Myocyte (in vitro differentiated cells): Measurements from ENCODE around the gene NPEPL1. TPM values are rescaled to one million over a fixed set of nuclear protein-coding genes. Genes with fewer than 3 reads are reported as not detected.

Source experiments
- DNase-seq: peaks from one replicate; pipeline ENCODE4 v3.0.0-alpha.2; 2012; ENCODE audit warnings: low read depth
- total RNA-seq: library from RNA; depleted of rRNA; stranded (reverse); fragments of >200 nt; gene quantifications from 2 replicates; pipeline ENCODE4 v1.2.3, GENCODE V29; 2014

NPEPL1 gene
- total RNA-seq, 1 donor from 2014 or later: 26.1 TPM

DNA sequence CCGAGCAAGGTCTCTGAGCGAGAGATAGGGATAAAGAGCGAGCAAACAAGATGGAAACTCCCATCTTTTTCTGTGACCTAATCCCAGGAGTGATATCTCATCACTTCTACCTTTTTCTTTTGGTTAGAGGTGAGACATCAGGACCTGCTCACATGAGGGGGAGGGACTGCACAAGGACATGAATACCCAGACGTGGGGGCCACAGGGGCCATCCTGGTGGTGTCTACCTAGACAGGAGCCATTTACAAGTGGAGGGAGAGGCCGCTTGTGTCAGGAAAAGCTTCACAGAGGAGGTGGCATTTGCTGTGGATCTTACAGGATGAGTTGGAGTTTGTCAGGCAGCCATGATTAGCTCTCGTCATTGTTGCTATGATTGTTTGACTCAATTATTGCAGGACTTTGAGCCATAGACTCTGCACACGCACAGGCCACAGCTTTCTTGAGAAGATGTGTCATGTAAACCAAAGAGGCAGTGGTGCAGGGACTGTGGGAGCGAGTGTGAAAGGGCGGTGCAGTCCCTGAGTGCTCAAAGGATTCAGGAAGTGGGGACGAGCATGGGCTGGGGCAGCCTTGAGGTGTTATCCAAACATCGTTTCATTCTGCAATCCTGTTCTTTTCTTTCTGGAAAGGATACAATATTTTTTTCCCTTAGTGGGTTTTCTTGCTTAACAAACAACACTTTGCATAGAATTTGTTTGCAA, 7.7 kb downstream of the NPEPL1 start:
- DNase-seq: no peak

DNA sequence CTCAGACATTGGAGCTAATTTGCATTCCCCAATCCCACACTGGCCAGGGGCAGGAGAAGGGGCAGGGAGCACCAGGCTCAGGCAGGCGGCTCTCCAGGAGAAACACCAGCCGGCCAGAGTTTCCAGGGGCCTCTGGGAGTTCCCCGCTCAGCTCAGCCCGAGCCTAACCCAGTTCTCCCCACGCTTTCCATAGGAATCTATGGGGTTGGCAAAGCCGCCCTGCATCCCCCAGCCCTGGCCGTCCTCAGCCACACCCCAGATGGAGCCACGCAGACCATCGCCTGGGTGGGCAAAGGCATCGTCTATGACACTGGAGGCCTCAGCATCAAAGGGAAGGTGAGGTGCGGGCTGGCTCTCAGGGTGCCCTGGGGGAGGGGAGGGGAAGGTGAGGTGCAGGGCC, 8.2 kb downstream of the NPEPL1 start:
- no peak for DNase-seq

DNA sequence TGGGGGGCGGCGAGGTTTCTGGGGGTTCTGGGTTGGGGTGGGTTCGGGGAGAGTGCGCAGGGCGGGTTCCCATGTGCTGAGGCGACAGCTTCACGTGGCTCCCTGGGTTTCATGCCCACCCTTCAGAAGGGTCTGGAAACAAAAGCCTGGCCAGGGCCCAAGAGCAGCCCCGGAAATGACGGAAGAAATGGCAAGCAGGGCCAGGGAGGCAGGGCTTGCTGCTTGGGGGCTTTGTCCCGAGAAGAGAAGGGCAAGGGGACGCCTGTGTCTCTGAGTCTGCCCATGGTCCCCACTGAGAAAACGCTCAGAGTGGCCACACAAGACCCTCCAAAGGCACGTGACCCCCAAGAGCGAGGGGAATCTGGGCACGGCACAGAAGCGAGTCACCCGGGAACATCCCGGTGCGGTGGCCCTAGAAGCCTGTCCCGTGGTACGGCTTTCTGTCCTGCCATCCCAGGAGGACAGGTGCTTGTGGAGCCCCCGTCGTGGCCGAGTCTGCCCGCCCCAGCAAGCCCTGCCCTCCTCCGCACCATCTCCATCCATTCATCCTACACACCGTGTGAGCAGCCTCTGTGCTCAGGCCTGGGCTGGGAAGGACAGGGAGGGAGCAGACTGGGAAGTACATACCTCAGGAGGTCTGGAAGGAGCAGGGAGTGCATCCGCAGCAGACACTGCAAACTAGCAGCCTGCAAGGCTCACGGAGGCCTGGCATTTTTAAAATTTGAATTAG, 9.0 kb downstream of the NPEPL1 start:
- no peak for DNase-seq

GRCh38 chr20:58702161-58702510, 9.5 kb downstream of the NPEPL1 start:
- DNase-seq: no peak

GRCh38 chr20:58702859-58703648, 10.5 kb downstream of the NPEPL1 start:
- no peak for DNase-seq

- DNase-seq: no peak
Measured at GRCh38 chr20:58703765-58704371, 11.3 kb downstream of the NPEPL1 start.

DNA sequence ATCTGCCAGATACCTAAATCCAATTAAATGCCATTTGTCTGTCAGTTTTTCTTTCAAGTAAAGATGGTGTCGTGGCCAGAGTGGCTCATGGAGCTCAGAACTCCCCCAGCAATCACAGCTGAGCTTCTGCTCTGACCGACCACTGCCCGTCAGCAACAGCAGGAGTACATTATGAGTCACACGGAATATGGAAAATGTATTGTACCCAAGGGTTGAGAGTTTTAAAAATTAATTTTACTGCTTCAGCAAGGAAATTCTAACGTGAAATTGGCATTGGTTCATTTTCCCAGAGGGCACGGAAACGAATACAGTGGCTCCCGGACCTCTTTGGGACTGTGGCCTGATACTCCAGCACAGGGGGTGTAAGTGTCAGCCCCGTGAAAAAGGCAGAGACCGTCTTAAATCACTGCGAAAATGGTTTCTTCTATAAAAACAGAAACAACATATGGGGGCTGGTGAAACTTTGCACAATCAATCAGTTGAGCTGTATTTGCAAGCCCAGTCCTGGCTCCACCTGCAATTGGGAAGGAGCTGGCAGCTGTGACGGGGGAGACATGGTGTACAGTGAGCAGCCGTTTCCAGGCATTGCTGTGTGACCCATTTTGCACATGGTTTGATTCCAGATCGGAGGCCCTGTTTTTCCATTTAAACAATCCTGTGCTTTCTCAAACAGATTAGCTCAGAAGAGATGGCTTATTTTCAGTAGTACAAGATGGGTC, 12.8 kb downstream of the NPEPL1 start:
- DNase-seq: peak; percentile 19

- no peak for DNase-seq
Measured at GRCh38 chr20:58706150-58706892, 13.7 kb downstream of the NPEPL1 start.

DNA sequence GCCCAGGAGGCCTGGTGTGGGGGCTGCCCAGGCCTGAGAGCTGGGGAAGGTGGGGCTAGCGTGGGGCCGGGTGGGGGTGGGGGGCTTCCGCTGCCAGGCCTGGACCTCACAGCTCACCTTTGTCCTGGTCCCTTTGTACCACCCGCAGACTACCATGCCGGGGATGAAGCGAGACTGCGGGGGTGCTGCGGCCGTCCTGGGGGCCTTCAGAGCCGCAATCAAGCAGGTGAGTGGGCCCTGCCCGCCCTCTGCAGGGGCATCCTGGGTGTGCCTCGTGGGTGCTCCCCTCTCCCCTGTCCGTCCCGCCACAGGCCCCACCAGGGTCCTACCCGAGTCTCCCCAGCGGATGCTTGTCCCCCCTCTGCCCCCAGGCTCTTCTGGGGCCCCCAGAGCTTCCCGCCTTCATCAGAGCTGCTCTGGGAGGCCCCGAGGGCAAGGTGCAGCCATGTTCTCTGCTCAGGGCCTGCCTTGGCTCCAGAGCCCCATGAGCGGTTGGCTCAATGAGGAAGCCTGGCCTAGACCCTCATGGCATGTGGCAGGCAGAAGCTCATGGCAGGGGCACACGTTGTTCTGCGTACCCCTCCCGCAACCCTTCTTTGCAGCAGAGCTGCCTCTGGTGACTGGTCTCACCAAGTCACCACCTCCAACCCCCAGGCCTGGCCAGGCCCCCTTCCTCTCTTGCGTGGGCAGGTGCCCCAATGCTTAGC, 14.5 kb downstream of the NPEPL1 start:
- DNase-seq: no peak

DNA sequence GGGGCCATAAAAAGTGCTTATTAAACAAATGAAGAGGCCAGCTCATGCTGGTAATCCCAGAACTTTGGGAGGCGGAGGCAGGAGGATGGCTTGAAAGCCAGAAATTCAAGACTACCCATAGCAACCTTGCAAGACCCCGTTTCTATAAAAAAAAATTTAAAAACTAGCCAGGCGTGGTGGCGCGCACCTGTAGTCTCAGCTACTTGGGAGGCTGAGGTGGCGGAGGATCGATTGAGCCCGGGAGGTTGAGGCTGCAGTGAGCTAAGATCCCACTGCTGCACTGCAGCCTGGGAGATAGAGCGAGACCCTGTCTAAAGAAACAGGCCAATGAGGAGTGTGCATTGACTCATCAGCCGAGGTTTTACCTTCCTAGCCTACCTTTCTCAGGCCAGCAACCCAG, 15.2 kb downstream of the NPEPL1 start:
- no peak for DNase-seq

DNA sequence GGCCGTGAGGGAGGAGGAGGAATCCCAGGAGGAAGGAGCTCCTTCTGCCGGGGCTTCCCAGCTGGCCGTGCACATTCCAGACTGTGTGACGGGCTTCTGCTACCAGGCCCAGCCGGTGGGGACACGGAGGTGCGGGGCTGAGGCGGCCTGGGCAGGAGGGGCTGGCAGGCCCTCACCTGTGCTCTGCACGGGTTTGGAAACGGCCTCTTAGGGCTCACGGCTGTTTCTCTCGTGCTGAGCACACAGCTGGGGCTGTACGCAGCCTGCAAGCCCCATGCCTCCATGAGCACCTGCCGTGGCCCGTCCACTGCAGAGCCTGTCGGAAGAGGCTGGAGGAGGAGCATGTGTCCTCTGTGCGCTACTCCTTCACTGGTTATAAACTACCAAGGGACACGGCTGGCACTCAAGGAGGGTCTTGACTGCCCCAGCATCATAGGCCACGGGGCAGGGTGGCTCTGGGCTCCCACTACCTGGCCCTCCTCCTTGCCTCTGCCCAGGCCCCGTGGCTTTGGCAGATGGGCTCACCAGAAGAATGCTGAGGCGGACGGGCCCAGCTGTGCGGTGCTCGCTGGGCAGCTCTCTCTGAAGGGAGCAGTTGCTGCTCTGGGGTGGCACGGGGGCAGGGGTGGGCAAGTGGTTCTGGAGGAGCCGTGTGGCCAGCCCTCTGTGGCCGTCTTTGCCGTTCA, 15.8 kb downstream of the NPEPL1 start:
- peak; percentile 72 for DNase-seq

DNA sequence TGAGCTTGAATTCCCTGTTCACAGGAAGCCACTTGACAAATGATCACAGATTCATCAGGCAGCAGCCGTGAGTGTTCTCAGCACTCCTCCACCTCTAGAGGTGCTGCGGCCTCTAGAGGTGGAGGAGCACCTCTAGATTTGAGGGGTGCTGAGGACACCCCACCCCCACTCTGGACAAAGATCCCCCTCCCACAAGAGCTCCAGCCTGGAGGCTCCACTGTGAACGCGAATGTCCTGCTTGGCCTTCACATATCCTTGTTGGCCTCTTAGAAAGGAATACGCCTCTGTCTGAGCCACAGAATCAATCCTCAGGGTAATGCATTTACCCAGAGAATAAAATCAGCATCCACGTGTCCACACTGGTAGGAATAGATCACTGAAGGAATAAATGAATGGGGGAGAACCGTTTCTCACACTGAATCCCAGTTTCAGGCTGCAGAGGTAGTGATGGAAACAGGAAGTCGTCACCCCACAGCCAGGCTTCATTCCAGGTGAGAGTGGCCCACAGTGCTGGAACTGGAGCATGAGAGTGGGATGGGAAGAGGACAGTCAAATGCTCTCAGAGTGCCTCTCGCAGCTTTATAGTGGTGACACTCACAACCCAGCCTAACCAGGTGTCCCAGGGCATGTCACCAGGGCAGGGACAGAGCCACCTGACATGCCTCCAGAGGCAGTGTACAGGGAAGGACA, 16.6 kb downstream of the NPEPL1 start:
- DNase-seq: no peak

DNA sequence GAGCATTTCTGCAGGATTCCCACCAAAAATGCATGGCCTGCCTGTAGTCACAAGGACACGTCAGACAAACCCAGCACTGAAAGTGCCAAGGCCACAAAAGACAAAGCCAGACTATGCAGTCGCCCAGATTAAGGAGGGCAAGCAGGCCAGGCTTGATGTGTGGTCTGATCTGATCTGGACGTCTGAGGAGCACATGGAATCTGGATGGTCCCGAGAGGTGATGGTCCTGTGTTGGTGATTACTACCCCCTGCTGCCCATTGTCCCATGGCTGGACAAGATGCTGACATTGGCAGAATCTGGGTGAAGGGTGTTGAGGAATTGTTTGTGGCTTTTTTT, 17.1 kb downstream of the NPEPL1 start:
- DNase-seq: no peak

GRCh38 chr20:58710481-58711265, 18.1 kb downstream of the NPEPL1 start:
- DNase-seq: no peak

GRCh38 chr20:58711266-58712051, 18.9 kb downstream of the NPEPL1 start:
- DNase-seq: no peak

- no peak for DNase-seq
Measured at GRCh38 chr20:58712151-58712791, 19.7 kb downstream of the NPEPL1 start.
